Activated CD4-positive, CD25-positive, alpha-beta regulatory T cell treated with anti-CD3 and anti-CD28 coated beads, Interleukin-2, amount 50 U/mL, for 16 hours (primary cell): Measurements from ENCODE around the gene CASZ1.

Experiments used
- DNase-seq: peaks from one replicate; pipeline ENCODE4 v3.0.0-alpha.2; 2020; ENCODE audit warnings: low read depth, low spot score

The CASZ1 gene

GRCh38 chr1:10751160-10751559, 45.3 kb downstream of the CASZ1 start:
- DNase-seq: no peak

- no peak for DNase-seq
These were observed 50.5 kb downstream of the CASZ1 start for GRCh38 chr1:10745886-10746455.

- no peak for DNase-seq
These were observed 51.1 kb downstream of the CASZ1 start for GRCh38 chr1:10745383-10745782.

- DNase-seq: no peak
These were observed 51.7 kb downstream of the CASZ1 start for GRCh38 chr1:10744654-10745238.

- DNase-seq: no peak
These were observed 52.4 kb downstream of the CASZ1 start for GRCh38 chr1:10744029-10744428.

- DNase-seq: no peak
These were observed 54.8 kb downstream of the CASZ1 start for GRCh38 chr1:10741696-10742095.

- no peak for DNase-seq
These were observed 56.3 kb downstream of the CASZ1 start for GRCh38 chr1:10740123-10740522.

GRCh38 chr1:10739589-10739988, 56.9 kb downstream of the CASZ1 start:
- no peak for DNase-seq

- DNase-seq: no peak
These were observed 58.1 kb downstream of the CASZ1 start for GRCh38 chr1:10738061-10739058.

- no peak for DNase-seq
These were observed 58.8 kb downstream of the CASZ1 start for GRCh38 chr1:10737651-10738050.

- DNase-seq: no peak
These were observed 59.5 kb downstream of the CASZ1 start for GRCh38 chr1:10736634-10737586.

GRCh38 chr1:10735563-10736305, 60.7 kb downstream of the CASZ1 start:
- no peak for DNase-seq

- no peak for DNase-seq
These were observed 61.4 kb downstream of the CASZ1 start for GRCh38 chr1:10734962-10735544.

GRCh38 chr1:10734375-10734774, 62.1 kb downstream of the CASZ1 start:
- DNase-seq: no peak

GRCh38 chr1:10733474-10734366, 62.7 kb downstream of the CASZ1 start:
- DNase-seq: no peak

GRCh38 chr1:10730985-10731384, 65.5 kb downstream of the CASZ1 start:
- DNase-seq: no peak

- DNase-seq: no peak
These were observed 67.6 kb downstream of the CASZ1 start for GRCh38 chr1:10728595-10729410.

GRCh38 chr1:10727751-10728232, 68.7 kb downstream of the CASZ1 start:
- no peak for DNase-seq
